Neutrophil (primary cell): Measurements from ENCODE around the gene KIFC3.

ENCODE experiments used
- H3K27ac ChIP-seq: fragments of 200-600 bp; sonication (generic); 2 replicates; pipeline ENCODE4 v1.5.1; 2016; ENCODE audit warnings: mild to moderate bottlenecking, moderate library complexity
- H3K27me3 ChIP-seq: fragments of 200-600 bp; sonication (generic); 2 replicates; pipeline ENCODE4 v1.6.0; 2016; ENCODE audit warnings: mild to moderate bottlenecking
- H3K36me3 ChIP-seq: fragments of 200-600 bp; sonication (generic); 2 replicates; pipeline ENCODE4 v1.5.1; 2017
- H3K4me1 ChIP-seq, 2 experiments: fragments of 200-600 bp in 1 of 2; sonication (generic) in 1 of 2; 1 replicate in 1 of 2; 2 replicates in 1 of 2; pipeline versions ENCODE4 v1.5.1 to v1.6.1; 2013 to 2016; ENCODE audit warnings: low read depth in 1 of 2, low read length in 1 of 2, mild to moderate bottlenecking in 1 of 2, moderate library complexity in 1 of 2; ENCODE audit not compliant: control insufficient read depth in 1 of 2, insufficient read depth in 1 of 2
- H3K4me3 ChIP-seq, 2 experiments: fragments of 200-600 bp in 1 of 2; sonication (generic) in 1 of 2; 1 replicate in 1 of 2; 2 replicates in 1 of 2; pipeline ENCODE4 v1.5.1; 2013 to 2016; ENCODE audit warnings: low read depth in 1 of 2, low read length in 1 of 2, mild to moderate bottlenecking in 1 of 2, moderate library complexity in 1 of 2
- H3K9me3 ChIP-seq: fragments of 200-600 bp; sonication (generic); 2 replicates; pipeline ENCODE4 v1.5.1; 2016
- CTCF ChIP-seq: fragments of 200-600 bp; sonication (generic); IDR thresholded peaks from 2 replicates; pipeline ENCODE4 v1.5.1; 2016; ENCODE audit warnings: antibody characterized with exemption

Gene KIFC3

GRCh38 chr16:57764341-57765159 lies 37.7 kb downstream of the KIFC3 start:
- peaks cover 3% of the 10 kb centered on the region for H3K36me3 ChIP-seq
- no peaks in the 10 kb centered on the region for H3K27me3 ChIP-seq
- no peaks in the 10 kb centered on the region for H3K9me3 ChIP-seq
- H3K4me3 ChIP-seq = no peak overlapping the region
- TF ChIP-seq CTCF = no peak
- no peaks in the 10 kb centered on the region for H3K4me1 ChIP-seq
- H3K27ac ChIP-seq = no peak overlapping the region

- peaks cover 7% of the 10 kb centered on the region for H3K36me3 ChIP-seq
- no peak for TF ChIP-seq CTCF
- H3K27ac ChIP-seq = no peak overlapping the region
Observed at GRCh38 chr16:57764006-57764340, 38.3 kb downstream of the KIFC3 start.

GRCh38 chr16:57763285-57764005 lies 38.8 kb downstream of the KIFC3 start:
- H3K4me1 ChIP-seq = no peaks in the 10 kb centered on the region
- H3K9me3 ChIP-seq = no peaks in the 10 kb centered on the region
- H3K27me3 ChIP-seq = no peaks in the 10 kb centered on the region
- no peak overlapping the region for H3K4me3 ChIP-seq
- no peak overlapping the region for H3K27ac ChIP-seq
- peaks cover 13% of the 10 kb centered on the region for H3K36me3 ChIP-seq
- TF ChIP-seq CTCF = no peak

More at GRCh38 chr16:57764006-57764340, 38.3 kb downstream of the KIFC3 start:
- Histone ChIP-seq H3K4me1 (no peaks in the 10 kb centered on the region), H3K9me3 (no peaks in the 10 kb centered on the region), H3K27me3 (no peaks in the 10 kb centered on the region), H3K4me3 (no peak overlapping the region)

- Histone ChIP-seq H3K36me3 (peaks cover 20% of the 10 kb centered on the region), H3K4me3 (no peak overlapping the region), H3K4me1 (no peaks in the 10 kb centered on the region), H3K27me3 (no peaks in the 10 kb centered on the region), H3K9me3 (no peaks in the 10 kb centered on the region), H3K27ac (no peak overlapping the region)
- no peak for TF ChIP-seq CTCF
Observed at GRCh38 chr16:57762365-57763040, 39.8 kb downstream of the KIFC3 start.

- no peak overlapping the region for H3K4me3 ChIP-seq
- TF ChIP-seq CTCF = no peak
- peaks cover 22% of the 10 kb centered on the region for H3K36me3 ChIP-seq
- H3K9me3 ChIP-seq = no peaks in the 10 kb centered on the region
- no peaks in the 10 kb centered on the region for H3K4me1 ChIP-seq
- H3K27ac ChIP-seq = no peak overlapping the region
- H3K27me3 ChIP-seq = no peaks in the 10 kb centered on the region
Observed at GRCh38 chr16:57761957-57762356, 40.3 kb downstream of the KIFC3 start.
